HG03175 (cell line): ENCODE data around the gene KCMF1.

ENCODE experiments used
- ATAC-seq: cut with Tn5 transposase; IDR thresholded peaks from one replicate; pipeline ENCODE4 v1.9.1; 2021; ENCODE audit warnings: mild to moderate bottlenecking, moderate library complexity; ENCODE audit not compliant: unreplicated experiment

KCMF1 gene

DNA sequence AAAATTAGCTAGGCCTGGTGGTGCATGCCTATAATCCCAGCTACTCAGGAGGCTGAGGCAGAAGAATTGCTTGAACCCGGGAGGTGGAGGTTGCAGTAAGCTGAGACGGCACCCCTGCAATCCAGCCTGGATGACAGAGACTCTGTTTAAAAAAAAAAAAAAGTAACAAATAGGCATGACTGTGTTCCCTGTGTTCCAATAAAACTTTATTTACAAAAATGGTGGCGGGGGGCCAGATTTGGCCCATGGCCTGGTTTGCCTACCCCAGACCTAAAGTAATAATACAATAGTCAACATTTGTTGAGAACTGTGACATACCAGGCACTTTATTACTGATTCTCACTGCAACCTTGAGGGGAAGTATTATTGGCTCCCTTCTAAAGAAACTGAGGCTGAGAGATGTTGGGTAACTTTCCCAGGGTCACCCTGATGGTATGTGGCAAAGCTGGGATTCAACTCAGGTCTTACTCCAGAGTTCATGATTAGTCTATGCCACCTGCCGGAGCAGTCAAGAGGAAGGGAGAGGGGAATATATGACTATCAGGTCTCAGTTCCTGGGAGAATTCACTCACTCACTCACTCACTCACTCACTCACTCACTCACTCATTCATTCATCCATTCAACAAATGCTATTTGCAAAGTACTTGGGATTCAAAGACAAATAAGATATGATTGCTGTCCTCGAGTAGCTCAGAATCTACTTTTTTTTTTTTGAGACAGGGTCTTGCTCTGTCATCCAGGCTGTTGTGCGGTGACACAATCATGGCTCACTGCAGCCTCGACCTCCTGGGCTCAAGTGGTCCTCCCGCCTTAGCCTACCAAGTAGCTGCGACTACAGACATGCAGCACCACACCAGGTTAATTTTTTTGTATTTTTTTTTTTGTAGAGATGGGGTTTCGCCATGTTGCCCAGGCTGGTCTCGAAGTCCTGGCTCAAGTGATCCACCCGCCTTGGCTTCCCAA, 14.3 kb upstream of the KCMF1 start:
- no peak for ATAC-seq

- ATAC-seq = no peak
Measured at GRCh38 chr2:84957771-84958134, 13.2 kb upstream of the KCMF1 start.

GRCh38 chr2:84958135-84959059, 12.6 kb upstream of the KCMF1 start:
- ATAC-seq = no peak

- ATAC-seq = no peak
Measured at GRCh38 chr2:84959095-84959565, 11.8 kb upstream of the KCMF1 start.

DNA sequence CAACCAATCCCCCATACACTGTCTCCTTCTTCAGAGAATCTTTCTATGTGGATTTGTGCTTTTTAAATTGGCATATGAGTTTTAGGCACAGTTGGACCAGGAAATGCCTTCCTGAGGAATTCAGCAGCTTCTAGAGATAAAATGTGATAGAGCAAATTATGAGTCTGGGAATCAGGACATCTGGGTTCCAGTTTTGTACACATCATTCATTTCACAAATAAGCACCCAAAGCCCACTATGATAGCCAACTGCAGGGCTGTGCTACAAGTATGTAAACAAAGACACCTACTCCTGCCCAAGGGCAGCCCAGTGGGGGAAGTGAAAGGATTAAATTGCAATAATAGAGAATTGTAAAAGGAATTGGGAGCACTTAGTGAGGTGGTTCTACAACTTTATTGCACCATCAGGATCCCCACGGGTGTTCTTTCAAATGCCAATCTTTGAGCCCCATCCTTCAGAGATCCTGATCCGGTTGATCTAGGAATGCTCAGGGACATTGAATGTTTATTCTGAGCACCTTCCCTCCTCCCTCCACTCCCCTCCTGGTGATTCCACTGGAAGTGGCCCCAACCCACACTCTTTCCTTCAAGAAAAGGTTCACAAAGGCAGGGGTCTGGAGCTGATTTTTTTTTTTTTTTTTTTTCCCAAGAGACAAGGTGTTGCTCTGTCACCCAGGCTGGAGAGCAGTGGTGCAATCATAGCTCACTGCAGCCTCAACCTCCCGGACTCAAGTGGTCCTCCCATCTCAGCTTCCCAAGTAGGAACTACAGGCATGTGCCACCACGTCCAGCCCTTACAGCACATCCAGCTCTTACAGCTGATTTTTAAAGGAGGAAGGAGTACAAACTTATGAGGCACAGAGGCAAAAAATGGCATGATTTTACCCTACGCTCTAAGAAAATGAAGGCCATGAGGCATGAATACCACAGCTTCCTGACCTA, 11.1 kb upstream of the KCMF1 start:
- no peak for ATAC-seq

GRCh38 chr2:84962917-84963316, 8.0 kb upstream of the KCMF1 start:
- no peak for ATAC-seq

DNA sequence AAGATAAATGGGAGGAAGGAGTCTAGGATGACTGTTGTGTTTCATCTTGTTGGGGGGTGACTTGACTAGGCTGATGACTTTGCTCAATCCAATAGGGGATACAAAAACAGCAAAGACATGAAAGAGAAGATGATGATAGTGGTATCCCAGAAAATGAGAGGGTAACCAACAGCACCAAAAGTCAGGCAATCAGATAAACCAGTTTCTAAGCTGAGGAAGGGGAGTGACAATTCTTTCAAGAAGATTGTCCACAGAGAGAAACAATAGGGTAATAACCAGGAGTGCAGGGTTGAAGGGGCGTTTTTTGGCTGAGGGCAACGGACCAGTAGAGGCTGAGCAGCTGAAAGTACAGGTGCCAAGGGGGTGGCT, 7.7 kb upstream of the KCMF1 start:
- ATAC-seq = no peak

- ATAC-seq = no peak
Measured at GRCh38 chr2:84963692-84964405, 7.1 kb upstream of the KCMF1 start.

DNA sequence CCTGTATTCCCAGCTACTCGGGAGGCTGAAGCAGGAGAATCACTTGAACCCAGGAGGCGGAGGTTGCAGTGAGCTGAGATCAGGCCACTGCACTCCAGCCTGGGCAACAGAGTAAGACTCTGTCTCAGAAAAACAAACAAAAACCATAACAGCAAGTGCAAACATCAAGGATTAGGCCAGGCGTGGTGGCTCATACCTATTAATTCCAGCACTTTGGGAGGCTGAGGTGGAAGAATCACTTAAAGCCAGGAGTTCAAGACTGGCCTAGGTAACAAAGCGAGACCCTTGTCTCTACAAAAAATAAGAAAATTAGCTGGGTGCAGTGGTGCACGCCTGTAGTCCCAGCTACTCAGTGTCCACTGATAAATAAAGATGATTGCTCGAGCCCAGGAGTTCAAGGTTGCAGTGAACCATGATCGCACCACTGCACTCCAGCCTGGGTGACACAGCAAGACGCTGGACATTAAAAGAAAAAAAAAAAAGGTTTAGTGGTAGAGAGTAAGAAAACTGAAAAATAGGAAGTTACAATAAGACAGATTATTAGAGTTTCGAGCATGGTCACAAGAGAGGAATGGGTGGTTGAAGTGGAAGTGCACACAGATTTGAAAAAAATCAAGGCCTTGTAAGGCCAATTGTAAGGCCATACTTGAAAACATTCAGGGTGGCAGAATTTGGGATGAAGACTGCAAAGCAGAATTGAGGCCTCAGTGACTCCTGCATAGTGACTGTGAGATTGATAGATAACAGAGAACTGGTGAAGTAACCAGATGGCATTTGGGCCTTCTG, 6.4 kb upstream of the KCMF1 start:
- ATAC-seq = no peak

DNA sequence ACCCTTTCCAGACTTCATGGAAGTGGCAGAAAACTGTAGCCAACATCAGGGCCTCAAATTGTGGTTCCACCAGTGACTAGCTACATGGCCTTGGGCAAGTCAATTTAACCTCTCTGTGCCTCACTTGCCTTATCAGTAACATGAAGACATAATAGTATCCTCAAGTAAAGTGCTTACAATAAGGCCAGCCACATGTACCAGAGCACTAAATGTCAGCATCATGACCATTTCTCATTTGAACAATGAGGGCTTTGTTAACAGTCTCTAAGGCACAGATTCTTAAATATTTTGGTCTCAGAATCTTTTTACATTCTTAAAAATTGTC, 5.8 kb upstream of the KCMF1 start:
- ATAC-seq = no peak

- no peak for ATAC-seq
Measured at GRCh38 chr2:84965827-84966226, 5.1 kb upstream of the KCMF1 start.

DNA sequence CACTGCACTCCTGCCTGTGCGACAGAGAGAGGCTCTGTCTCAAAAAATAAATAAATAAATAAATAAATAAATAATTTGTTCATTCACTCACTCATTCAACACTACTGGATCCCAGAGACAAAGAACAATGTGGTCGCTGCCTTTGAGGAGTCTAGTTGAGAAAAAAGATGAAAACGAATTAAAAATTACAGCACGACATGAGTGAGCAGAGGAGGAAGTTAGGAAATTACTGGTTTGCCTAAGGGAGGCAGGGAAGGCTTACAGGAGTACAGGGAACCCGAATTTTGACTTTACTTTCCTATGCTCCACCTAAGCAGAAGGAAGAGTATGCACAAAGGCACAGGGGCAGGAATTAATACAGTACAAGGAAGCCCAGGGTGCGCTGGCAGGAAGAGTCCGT, 4.2 kb upstream of the KCMF1 start:
- ATAC-seq = no peak

GRCh38 chr2:84969511-84970209, 1.3 kb upstream of the KCMF1 start:
- ATAC-seq = no peak

DNA sequence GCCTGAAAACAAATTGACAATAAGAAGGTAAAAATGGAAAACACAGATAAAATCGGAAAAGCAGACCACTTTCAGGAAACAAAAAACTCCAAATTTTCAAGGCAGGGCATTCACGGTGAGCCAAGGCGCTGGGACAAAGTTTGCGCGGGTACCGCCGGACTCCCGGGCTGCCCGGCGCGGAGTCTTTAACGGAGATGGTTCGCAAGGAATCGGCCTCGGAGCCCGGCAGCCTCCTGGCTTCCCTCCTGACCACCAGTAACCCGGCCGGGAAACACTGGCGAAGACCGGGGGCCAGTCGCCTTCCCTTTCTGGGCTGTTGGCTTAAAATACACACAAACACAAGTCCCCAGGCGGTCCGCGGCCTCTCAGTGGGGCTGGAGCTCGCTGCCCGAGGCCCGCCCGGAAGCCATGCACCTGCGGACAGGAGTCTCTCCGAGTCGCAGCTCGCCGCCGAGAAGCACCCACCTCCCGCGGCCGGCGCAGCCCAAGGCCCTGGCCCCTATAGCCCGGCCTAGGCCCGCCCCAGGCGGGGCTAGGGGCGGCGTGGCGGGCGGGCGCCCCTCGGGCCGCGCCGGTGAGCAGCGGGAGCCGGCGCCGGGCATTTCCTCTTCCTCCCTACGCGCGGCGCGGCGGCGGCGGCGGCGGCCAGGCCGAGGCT, 622 bp upstream of the KCMF1 start:
- peak; percentile 52 for ATAC-seq

DNA sequence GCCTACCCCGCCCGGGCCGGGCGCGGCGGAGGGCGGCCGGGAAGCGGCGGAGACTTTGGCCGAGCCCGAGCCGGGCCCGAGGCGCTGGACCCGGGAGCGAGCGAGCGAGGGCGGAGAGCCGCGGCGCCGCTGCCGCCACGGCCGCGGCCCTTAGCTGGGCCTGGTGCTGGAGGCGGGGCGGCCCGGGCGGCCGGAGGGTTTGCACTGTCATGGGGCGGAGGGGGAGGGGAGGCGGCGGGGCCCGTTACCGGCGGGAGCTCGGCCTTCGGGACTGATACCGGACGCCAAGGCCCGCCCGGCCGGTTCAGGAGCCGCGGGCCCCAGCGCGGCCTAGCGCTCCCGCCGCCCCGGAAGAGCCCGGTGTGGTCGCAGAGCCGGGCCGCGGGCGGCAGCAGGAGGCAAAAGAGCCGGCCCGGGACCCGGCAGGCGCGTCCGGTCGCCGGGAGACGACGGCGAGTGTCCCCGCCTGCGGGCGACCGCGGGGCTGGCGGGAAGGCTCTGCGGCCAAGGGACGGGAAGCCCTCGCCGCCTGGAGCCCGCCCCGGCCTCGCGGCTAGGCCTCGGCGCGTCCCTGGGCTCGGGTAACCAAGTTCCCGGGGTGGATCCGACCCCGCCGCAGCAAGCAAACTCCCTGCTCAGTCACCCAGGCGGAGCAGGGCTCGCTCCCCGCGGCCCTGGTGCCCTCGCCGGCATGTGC, 697 bp downstream of the KCMF1 start:
- peak; percentile 36 for ATAC-seq

DNA sequence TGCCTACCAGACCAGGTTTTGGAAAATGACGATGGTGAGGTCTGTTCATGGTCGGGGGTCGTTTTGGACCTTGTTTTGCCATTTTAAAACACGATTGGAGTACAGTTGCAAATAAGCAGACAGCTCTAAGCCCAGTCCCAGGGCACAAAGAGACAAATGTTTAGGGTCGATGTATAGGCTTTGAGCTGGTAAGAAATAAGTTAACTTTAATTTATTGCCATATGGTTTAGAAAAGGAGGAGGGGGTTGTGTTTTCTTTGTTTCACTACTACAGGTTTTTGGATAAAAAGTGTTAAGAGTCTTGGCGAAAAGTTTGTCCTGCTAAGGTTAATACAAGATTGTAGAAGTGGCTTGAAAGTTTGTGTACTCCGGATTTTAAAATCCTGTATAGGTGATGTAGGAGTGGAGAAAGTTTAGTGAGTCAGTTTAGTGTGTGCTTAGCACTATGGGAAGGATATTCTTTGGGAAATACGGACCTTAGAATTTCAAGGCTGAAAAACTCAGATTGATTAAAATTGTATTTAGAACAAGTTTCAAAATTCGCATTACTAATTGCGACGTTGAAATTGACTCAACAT, 1.3 kb downstream of the KCMF1 start:
- ATAC-seq = no peak

DNA sequence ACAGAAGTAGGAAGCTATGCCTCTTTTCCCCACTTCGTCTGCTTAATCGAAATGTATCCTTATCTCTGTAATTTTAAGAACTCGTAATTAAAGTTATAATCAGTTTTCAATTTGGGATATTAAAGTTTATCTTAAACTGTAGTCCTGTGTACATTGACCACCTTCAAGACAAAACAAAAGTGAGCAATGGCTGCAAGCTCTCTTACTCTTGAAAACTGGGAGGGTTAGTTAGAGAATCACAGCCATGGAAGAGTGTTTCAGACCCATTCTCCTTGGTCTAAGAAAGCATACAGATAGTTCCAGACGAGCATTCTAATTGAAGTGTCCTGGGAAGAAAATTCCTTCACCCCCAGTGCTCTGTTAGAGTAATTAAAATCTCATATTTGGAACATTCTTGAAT, 2.0 kb downstream of the KCMF1 start:
- no peak for ATAC-seq
